GM19395 (cell line): Measurements from ENCODE around the gene ABCG1.
"Not testable (repeated sequence)": the region's sequence is repeated elsewhere in the genome, so short reads cannot be mapped to it uniquely, and the experiment has no call there.

ENCODE experiments used
- ATAC-seq: cut with Tn5 transposase; IDR thresholded peaks from one replicate; pipeline ENCODE4 v1.9.1; 2021; ENCODE audit warnings: mild to moderate bottlenecking, moderate library complexity; ENCODE audit not compliant: unreplicated experiment

ABCG1 gene

DNA sequence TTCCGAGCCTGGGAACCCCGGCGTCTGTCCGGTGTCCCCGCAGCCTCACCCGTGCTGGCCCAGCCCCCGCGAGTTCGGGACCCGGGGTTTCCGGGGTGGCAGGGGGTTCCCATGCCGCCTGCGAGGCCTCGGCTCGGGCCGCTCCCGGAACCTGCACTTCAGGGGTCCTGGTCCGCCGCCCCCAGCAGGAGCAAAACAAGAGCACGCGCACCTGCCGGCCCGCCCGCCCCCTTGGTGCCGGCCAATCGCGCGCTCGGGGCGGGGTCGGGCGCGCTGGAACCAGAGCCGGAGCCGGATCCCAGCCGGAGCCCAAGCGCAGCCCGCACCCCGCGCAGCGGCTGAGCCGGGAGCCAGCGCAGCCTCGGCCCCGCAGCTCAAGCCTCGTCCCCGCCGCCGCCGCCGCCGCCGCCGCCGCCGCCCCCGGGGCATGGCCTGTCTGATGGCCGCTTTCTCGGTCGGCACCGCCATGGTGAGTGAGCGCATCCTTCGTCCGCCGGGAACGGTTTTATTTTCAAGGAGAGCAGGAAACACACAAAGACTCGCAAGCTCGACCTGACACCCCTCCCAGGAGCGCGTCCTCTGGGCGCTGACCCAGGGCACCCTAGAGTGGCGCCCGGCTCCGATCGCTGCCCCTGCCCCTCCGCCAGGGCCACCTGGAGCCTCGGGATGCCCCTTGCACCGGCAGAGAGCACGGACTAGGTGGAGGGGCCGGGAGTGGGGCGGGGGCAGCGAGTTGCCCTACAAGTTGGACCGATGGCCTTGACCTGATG is at the start of gene ABCG1:
TSS of gene ABCG1 (plus strand) at position 305 of the 770 bp plus-strand sequence. CDS start at position 428, 123 bp downstream.
- ATAC-seq = no peak

- no peak for ATAC-seq
Measured at GRCh38 chr21:42169758-42170157, 49.2 kb upstream of the ABCG1 start.

- ATAC-seq = no peak
Measured at GRCh38 chr21:42171091-42172053, 47.6 kb upstream of the ABCG1 start.

DNA sequence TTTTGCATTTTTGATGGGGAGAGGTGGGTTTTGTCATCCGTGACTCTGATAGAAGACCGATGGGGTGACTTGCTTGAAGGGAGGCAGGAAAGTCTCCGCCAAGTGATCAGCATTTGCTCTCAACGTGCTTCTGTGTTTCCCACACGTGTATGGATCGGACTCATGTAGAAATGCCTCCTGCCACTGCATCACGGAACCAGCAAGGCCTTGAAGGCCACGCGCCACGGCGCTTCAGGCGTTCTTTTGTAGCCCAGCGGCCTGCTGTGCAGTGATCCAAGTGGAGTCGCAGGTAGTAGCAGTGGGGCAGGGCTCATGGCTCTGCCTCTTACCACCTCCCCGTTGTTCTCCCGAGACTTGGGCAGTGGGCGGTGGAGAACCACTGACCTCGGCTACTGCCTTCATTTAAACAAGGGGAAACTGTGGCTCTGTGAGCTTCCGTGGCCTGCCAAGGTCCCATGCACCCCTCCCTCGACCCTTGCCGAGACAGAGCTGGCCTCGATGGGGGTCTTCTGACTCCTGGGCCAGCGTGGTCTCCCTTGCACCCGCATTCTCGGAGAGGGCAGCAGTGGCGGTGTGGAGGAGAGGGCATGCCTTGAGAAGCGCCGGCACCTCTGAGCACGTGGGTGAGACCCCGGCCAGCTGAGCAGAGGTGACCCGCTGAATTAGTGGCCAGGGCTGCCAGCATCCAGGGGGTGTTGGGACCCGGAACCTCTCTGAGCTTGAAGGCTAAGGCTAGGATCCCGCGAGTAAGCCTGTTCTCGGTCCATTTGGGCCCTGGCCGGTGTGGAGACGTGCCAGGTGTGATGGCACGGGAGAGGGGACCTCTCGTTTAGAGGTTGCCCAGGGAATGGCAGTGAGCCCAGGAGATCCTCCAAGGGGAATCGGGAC is 46.1 kb upstream of the ABCG1 start:
- ATAC-seq = no peak

GRCh38 chr21:42174173-42174572 is 44.8 kb upstream of the ABCG1 start:
- ATAC-seq = no peak

GRCh38 chr21:42175110-42175710 is 43.7 kb upstream of the ABCG1 start:
- no peak for ATAC-seq

DNA sequence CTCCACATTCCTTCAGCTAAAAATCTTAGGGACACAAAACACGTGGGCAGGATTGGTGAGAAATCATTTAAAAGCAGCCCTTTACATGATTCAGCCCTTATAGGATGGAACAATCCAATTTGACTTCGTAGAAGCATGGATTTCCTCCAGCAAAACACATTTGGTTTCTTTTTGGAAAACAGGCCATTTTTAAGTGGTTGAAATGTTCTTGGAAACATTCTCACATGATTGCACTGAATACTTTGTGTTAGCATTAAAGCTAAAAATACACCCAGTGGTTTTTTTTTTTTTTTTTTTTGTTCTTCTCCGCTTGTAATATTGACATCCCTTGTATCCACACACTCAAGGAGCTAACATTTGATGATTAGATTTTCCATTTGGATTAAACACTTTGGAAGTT is 42.1 kb upstream of the ABCG1 start:
- no peak for ATAC-seq

DNA sequence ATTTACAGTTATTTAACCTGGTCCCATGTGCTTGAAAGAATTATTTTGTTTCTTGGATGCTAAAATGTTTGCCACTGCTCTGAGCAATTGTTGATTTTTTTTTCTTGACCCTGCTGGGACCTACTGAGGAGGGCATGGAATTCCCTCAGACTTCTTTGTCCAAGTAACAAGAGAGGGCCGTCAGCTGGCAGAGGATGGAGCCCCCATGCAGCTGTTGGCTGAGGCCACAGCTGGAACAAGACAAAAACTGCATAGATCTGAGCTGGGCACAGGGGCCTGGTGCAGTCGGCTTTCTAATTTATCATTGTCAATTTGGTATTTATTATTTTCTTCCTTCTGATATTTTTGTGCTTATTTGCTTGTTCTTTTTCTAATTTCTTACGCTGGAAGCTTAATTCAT is 39.6 kb upstream of the ABCG1 start:
- no peak for ATAC-seq

DNA sequence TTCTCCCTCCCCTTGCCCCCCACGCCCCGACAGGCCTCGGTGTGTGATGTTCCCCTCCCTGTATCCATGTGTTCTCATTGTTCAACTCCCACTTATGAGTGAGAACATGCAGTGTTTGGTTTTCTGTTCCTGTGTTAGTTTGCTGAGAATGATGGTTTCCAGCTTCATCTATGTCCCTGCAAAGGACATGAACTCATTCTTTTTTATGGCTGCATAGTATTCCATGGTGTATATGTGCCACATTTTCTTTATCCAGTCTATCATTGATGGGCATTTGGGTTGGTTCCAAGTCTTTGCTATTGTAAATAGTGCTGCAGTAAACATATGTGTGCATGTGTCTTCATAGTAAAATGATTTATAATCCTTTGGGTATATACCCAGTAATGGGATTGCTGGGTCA is 38.9 kb upstream of the ABCG1 start:
- not testable (repeated sequence) for ATAC-seq

DNA sequence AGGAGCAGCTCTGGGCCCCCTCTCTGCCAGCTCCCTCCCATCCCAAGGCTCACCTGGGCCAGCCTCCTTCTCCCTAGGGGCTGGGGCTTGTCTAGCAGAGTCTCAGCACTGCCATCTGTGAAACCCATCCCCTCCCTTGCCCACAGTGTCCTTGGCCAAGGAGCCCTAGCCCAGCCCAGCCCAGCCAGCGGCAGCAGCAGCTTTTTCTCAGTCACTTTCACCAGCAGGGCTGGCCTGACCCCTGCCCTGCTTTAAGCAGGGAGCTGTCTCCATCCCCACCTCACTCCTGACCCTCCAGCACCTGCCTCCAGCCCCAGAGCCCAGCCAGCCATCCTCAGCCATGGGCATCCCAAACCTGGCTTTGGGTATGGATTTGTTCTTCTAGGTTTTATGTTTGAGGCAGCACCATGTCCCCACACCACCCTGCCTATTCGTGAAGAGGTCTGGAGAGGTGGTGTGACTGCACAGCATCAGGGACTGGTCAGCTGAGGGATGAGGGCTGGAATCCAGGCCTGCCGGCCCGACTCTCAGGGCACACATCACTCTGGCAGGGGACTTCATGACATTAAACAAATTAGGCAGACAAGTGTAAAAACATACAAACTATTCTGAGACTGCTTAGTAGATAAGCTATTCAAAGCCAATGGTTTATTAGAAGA is 36.1 kb upstream of the ABCG1 start:
- ATAC-seq = no peak

GRCh38 chr21:42183374-42184266 is 35.3 kb upstream of the ABCG1 start:
- ATAC-seq = no peak

GRCh38 chr21:42186591-42186990 is 32.3 kb upstream of the ABCG1 start:
- ATAC-seq = no peak

DNA sequence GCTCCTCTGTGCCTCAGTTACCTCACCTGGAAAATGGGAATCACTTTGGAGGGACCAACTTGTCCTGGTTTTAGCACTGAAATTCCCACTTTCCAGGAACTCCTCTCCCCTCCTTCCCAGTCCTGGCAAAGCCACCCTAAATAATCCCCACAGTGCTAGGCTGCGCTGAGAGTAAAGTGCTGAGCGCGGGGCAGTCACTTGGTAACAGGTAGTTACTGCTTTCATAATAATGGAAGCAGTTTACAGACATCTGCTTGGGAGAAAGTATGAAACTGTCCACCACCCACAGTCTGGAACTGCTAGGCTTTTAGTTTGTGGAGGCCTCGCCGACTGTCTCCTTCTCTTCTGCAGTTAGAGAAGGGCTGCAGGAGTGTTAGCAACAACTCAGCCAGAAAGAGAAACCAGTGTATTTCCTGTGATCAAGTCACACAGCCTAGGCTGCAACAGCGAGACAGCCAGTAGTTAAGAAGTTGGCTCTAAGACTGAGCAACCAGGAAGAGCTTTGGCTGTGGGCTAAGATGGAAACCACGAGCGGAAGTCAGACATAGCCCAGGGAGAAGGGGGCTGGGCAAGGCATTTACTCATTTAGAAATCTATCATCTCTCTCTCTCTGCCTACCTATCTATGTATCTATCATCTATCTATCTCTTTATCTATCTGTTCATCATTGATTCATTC is 30.8 kb upstream of the ABCG1 start:
- ATAC-seq = peak; percentile 95

GRCh38 chr21:42188663-42189062 is 30.3 kb upstream of the ABCG1 start:
- ATAC-seq = no peak

- no peak for ATAC-seq
Measured at GRCh38 chr21:42189431-42189830, 29.5 kb upstream of the ABCG1 start.

DNA sequence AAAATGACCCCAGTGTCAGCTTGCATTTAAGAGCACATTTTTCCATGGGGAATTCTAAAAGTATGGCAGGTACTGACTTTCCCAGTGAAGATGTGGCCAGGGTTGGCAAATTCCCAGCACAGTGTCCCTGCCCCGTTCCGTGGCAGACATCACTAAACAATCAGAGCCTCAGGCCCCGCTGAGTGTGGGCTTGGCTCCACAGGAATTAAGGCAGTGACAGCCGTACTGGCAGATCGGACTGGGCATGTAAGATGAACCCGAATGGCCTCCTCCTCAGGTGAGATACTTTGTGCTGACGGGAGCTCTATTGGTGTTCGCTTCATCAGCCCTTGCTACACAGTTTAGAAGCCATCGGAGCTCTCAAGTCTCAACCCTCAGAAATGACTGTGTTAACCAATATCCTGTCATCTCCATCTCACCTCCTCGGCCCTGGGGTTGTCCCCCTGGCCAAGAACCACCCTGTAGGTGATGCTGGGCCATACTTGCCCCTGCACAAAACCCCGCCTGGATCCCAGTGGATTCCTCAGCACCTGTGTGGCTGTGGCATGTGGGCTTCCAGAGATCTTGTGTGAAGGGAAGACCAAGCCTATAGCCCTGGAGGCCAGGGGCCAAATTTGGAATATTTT is 29.0 kb upstream of the ABCG1 start:
- no peak for ATAC-seq

DNA sequence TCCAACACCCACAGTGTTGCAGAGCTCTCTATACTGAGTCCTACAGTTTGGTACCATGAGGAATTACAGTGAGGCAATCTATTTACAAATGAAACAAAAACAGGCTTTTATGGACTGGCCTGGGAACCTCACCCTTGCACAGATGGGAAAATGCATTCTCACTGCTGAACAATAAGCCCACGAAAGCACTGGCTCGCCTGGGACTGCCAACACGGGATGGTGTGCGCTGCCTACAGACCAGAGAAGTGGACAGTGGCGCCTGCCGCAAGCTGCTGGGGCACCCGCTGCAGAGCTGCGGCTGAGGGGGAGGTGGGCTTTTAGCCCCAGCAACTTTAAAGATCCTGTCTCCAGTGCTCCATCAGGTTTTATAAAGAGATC is 28.5 kb upstream of the ABCG1 start:
- ATAC-seq = no peak

GRCh38 chr21:42191064-42191463 is 27.9 kb upstream of the ABCG1 start:
- no peak for ATAC-seq
